B cell (primary cell): ENCODE data around the gene POLR1H. TPM values are rescaled to one million over a fixed set of nuclear protein-coding genes. Genes with fewer than 3 reads are reported as not detected.
A peak's percentile ranks its signal among the peaks of the same experiment; 100 is the strongest.

Experiments
- ATAC-seq: fragments of 200-7000 bp; cut with Tn5 transposase; one replicate; pipeline ENCODE4 v1.10.0; 2021; ENCODE audit warnings: low read depth, mild to moderate bottlenecking, moderate number of reproducible peaks, moderate library complexity
- CTCF ChIA-PET: fragments of 350-600 bp; sonication (Branson Sonifier 250); formaldehyde crosslinking; loops from one replicate; lab custom pipeline; 2021; ENCODE audit warnings: antibody characterized with exemption, inconsistent platforms; lab: Charles Lee
- POLR2A ChIA-PET: fragments of 350-600 bp; sonication (Branson Sonifier 250); formaldehyde crosslinking; loops from one replicate; lab custom pipeline; 2021; ENCODE audit warnings: antibody characterized with exemption; lab: Charles Lee
- DNase-seq: peaks from one replicate; pipeline ENCODE4 v3.0.0; 2013
- H2AFZ ChIP-seq: 2 replicates; pipeline ENCODE4 v1.6.1; 2012; ENCODE audit warnings: mild to moderate bottlenecking, low read depth, low read length; ENCODE audit not compliant: insufficient read depth, poor library complexity, severe bottlenecking
- H3K27ac ChIP-seq, 2 donors: 1 replicate in 1 of 2; 2 replicates in 1 of 2; pipeline ENCODE4 v1.5.1; 2012 to 2013; ENCODE audit warnings: low read length in 2 of 2, mild to moderate bottlenecking in 2 of 2, moderate library complexity in 1 of 2
- H3K27me3 ChIP-seq, 4 experiments: fragments of 200-600 bp in 1 of 4; sonication (generic) in 1 of 4; replicated peaks in 1 of 4; 1 replicate in 2 of 4; 2 replicates in 2 of 4; pipeline versions ENCODE4 v1.6.1 to v1.7.0; 2013 to 2016; ENCODE audit warnings: low read length in 3 of 4, mild to moderate bottlenecking in 2 of 4, mixed read lengths in 1 of 4, moderate library complexity in 1 of 4; ENCODE audit not compliant: insufficient read depth in 4 of 4, control insufficient read depth in 3 of 4; ENCODE audit errors: control extremely low read depth in 1 of 4
- H3K36me3 ChIP-seq, 2 experiments: replicated peaks in 1 of 2; 1 replicate in 1 of 2; 2 replicates in 1 of 2; pipeline versions ENCODE4 v1.6.1 to v1.7.1; 2013; ENCODE audit warnings: low read length in 1 of 2; ENCODE audit not compliant: insufficient read depth in 2 of 2, control insufficient read depth in 1 of 2; ENCODE audit errors: control extremely low read depth in 1 of 2, extremely low read depth in 1 of 2
- H3K4me1 ChIP-seq, 2 donors: fragments of 200-600 bp in 1 of 2; sonication (generic) in 1 of 2; 1 replicate in 1 of 2; 2 replicates in 1 of 2; pipeline versions ENCODE4 v1.5.1 to v1.6.1; 2013 to 2017; ENCODE audit warnings: low read length in 2 of 2; ENCODE audit not compliant: control insufficient read depth in 2 of 2, insufficient read depth in 2 of 2
- H3K4me2 ChIP-seq: replicated peaks from 2 replicates; pipeline ENCODE3; 2012; ENCODE audit warnings: mild to moderate bottlenecking, low read depth, low read length; ENCODE audit not compliant: poor library complexity, severe bottlenecking
- H3K4me3 ChIP-seq, 5 experiments: fragments of 200-600 bp in 1 of 5; sonication (generic) in 1 of 5; 1 replicate in 3 of 5; 2 replicates in 2 of 5; pipeline versions ENCODE4 v1.5.1 to v1.7.0; 2011 to 2016; ENCODE audit warnings: low read length in 4 of 5, mild to moderate bottlenecking in 4 of 5, low read depth in 2 of 5, control low read depth in 1 of 5, moderate library complexity in 1 of 5; ENCODE audit not compliant: insufficient read depth in 1 of 5; ENCODE audit errors: control extremely low read depth in 1 of 5, extremely low read depth in 1 of 5
- H3K79me2 ChIP-seq: fragments of 200-600 bp; sonication (generic); one replicate; pipeline ENCODE4 v1.6.0; 2016; ENCODE audit warnings: low read length; ENCODE audit not compliant: control insufficient read depth, insufficient read depth
- H3K9ac ChIP-seq: fragments of 200-600 bp; sonication (generic); 2 replicates; pipeline ENCODE4 v1.6.1; 2017; ENCODE audit warnings: mild to moderate bottlenecking, low read length, moderate library complexity
- H3K9me3 ChIP-seq, 3 donors: one replicate each; pipeline versions ENCODE4 v1.6.1 to v1.7.1; 2013; ENCODE audit warnings: low read length in 2 of 3; ENCODE audit not compliant: control insufficient read depth in 2 of 3, insufficient read depth in 1 of 3; ENCODE audit errors: control extremely low read depth in 1 of 3
- H4K20me1 ChIP-seq: 2 replicates; pipeline ENCODE4 v1.6.0; 2012; ENCODE audit warnings: mild to moderate bottlenecking, low read length; ENCODE audit not compliant: insufficient read depth, control insufficient read depth, poor library complexity, severe bottlenecking
- H3K27ac Mint-ChIP-seq: one replicate; pipeline ENCODE4 v1.8.0; 2021; ENCODE audit warnings: mixed read lengths
- H3K27me3 Mint-ChIP-seq: one replicate; pipeline ENCODE4 v1.8.0; 2021; ENCODE audit warnings: mixed read lengths
- H3K4me1 Mint-ChIP-seq: one replicate; pipeline ENCODE4 v1.8.0; 2021; ENCODE audit warnings: mixed read lengths
- H3K4me3 Mint-ChIP-seq: one replicate; pipeline ENCODE4 v1.8.0; 2021; ENCODE audit warnings: mixed read lengths
- H3K9me3 Mint-ChIP-seq: one replicate; pipeline ENCODE4 v1.8.0; 2022; ENCODE audit warnings: mixed read lengths; ENCODE audit not compliant: insufficient read depth
- CTCF ChIP-seq: fragments of 200-600 bp; IDR thresholded peaks from one replicate; pipeline ENCODE4 v1.8.0; 2022; ENCODE audit warnings: antibody characterized with exemption, mild to moderate bottlenecking
- EZH2 ChIP-seq: IDR thresholded peaks from 2 replicates; pipeline ENCODE4 v1.6.1; 2012; ENCODE audit warnings: borderline replicate concordance, low read depth, mild to moderate bottlenecking, moderate library complexity, low read length; ENCODE audit not compliant: insufficient read depth, poor library complexity, severe bottlenecking
- WGBS: methylation state at CpG from one replicate; pipeline ENCODE4 v1.1.5; 2013; ENCODE audit warnings: missing lambda C conversion rate; ENCODE audit not compliant: insufficient coverage; 5-methylcytosine and 5-hydroxymethylcytosine counted together
- intact Hi-C: fragments of 100-400 bp; cut with micrococcal nuclease; formaldehyde crosslinking; loops from one replicate; pipeline ENCODE4 v1.10.0; 2022
- polyA plus RNA-seq: library from polyadenylated mRNA; depleted of rRNA; stranded (reverse); fragments of >200 nt; gene quantifications from 2 replicates; pipeline ENCODE4 v1.2.3, GENCODE V29; 2012
- total RNA-seq, 2 donors: library from RNA; stranded (reverse); fragments of 120-200 nt in 1 of 2; gene quantifications; 1 replicate in 1 of 2; 2 replicates in 1 of 2; pipeline versions ENCODE4 v1.2.3 to v1.2.4, GENCODE V29; 2013 to 2022

POLR1H gene
- total and polyA plus RNA-seq, 2 donors (not counting 1 experiment from before 2014, with no cell fraction given), result 38.8 to 71.0 TPM

- H3K27ac Mint-ChIP-seq, result no peak overlapping the region
- Histone ChIP-seq H3K27me3 (peaks cover 0 to 70% (median 45%) of the 10 kb centered on the region in 4 experiments), H3K9me3 (peaks cover 0 to 20% (median 0%) of the 10 kb centered on the region in 3 donors), H3K4me1 (peaks cover 43 to 46% of the 10 kb centered on the region in 2 donors), H4K20me1 (peaks cover 27% of the 10 kb centered on the region), H3K36me3 (peaks cover 0 to 20% of the 10 kb centered on the region in 2 experiments), H3K9ac (no peak overlapping the region), H3K4me3 (no peak overlapping the region), H3K79me2 (peaks cover 10% of the 10 kb centered on the region), H3K27ac (no peak overlapping the region), H3K4me2 (peak overlapping the region; percentile 43), H2AFZ (no peak overlapping the region)
- WGBS, result 46% methylated on average over 2 of the region's 3 CpGs
- DNase-seq (no peak), ATAC-seq (no peak)
- peak overlapping the region; percentile 17 for H3K4me3 Mint-ChIP-seq
- intact Hi-C loops, result no loop called here
- no peaks in the 10 kb centered on the region for H3K9me3 Mint-ChIP-seq
- ChIA-PET CTCF (no interaction called here), POLR2A (no interaction called here)
- H3K4me1 Mint-ChIP-seq, result peaks cover 47% of the 10 kb centered on the region
- TF ChIP-seq CTCF (no peak), EZH2 (no peak)
- peaks cover 61% of the 10 kb centered on the region for H3K27me3 Mint-ChIP-seq
Measured at GRCh38 chr6:30071858-30072257, 10.8 kb downstream of the POLR1H start.

GRCh38 chr6:30073489-30074235 lies 12.6 kb downstream of the POLR1H start:
- ChIA-PET CTCF (interaction anchor here (1.9 kb wide), 1 partner anchor 13 kb away, joined by 7 read pairs; the partner anchor contains the start of gene POLR1H), POLR2A (no interaction called here)
- peaks cover 32% of the 10 kb centered on the region for H3K4me1 Mint-ChIP-seq
- no peak overlapping the region for H3K9ac ChIP-seq
- H3K79me2 ChIP-seq, result no peaks in the 10 kb centered on the region
- peaks cover 30 to 33% of the 10 kb centered on the region in 2 donors for H3K4me1 ChIP-seq
- H3K4me3 ChIP-seq, result no peak overlapping the region
- no peak overlapping the region for H2AFZ ChIP-seq
- peak overlapping the region; percentile 26 for H3K4me3 Mint-ChIP-seq
- ATAC-seq (no peak), DNase-seq (no peak)
- no peak overlapping the region for H3K27ac ChIP-seq
- 50% methylated on average over 6 of the region's 7 CpGs for WGBS
- H3K4me2 ChIP-seq, result no peak overlapping the region
- H3K36me3 ChIP-seq, result peaks cover 0 to 14% of the 10 kb centered on the region in 2 experiments
- intact Hi-C loops, result no loop called here
- H3K9me3 ChIP-seq, result peaks cover 0 to 20% (median 0%) of the 10 kb centered on the region in 3 donors
- TF ChIP-seq EZH2 (no peak), CTCF (no peak)
- peaks cover 71% of the 10 kb centered on the region for H3K27me3 Mint-ChIP-seq
- H3K27me3 ChIP-seq, result peaks cover 0 to 76% (median 50%) of the 10 kb centered on the region in 4 experiments
- no peak overlapping the region for H3K27ac Mint-ChIP-seq
- no peaks in the 10 kb centered on the region for H3K9me3 Mint-ChIP-seq
- peaks cover 23% of the 10 kb centered on the region for H4K20me1 ChIP-seq
